Rectal smooth muscle tissue (tissue), 1 donor: ENCODE results near the gene MT1G.

Source experiments
- H3K27ac ChIP-seq: one replicate; pipeline ENCODE4 v1.7.0; 2013; ENCODE audit warnings: low read depth, low read length, inconsistent platforms
- H3K27me3 ChIP-seq: one replicate; pipeline ENCODE4 v1.7.0; 2013; ENCODE audit warnings: low read length; ENCODE audit not compliant: control insufficient read depth, insufficient read depth
- H3K36me3 ChIP-seq: one replicate; pipeline ENCODE4 v1.7.0; 2013; ENCODE audit warnings: low read length; ENCODE audit not compliant: control insufficient read depth, insufficient read depth
- H3K4me1 ChIP-seq: one replicate; pipeline ENCODE4 v1.7.0; 2013; ENCODE audit warnings: low read length; ENCODE audit not compliant: control insufficient read depth, insufficient read depth
- H3K4me3 ChIP-seq: one replicate; pipeline ENCODE4 v1.7.0; 2013; ENCODE audit warnings: low read length
- H3K9ac ChIP-seq: one replicate; pipeline ENCODE4 v1.7.0; 2013; ENCODE audit warnings: low read length

The MT1G gene

DNA sequence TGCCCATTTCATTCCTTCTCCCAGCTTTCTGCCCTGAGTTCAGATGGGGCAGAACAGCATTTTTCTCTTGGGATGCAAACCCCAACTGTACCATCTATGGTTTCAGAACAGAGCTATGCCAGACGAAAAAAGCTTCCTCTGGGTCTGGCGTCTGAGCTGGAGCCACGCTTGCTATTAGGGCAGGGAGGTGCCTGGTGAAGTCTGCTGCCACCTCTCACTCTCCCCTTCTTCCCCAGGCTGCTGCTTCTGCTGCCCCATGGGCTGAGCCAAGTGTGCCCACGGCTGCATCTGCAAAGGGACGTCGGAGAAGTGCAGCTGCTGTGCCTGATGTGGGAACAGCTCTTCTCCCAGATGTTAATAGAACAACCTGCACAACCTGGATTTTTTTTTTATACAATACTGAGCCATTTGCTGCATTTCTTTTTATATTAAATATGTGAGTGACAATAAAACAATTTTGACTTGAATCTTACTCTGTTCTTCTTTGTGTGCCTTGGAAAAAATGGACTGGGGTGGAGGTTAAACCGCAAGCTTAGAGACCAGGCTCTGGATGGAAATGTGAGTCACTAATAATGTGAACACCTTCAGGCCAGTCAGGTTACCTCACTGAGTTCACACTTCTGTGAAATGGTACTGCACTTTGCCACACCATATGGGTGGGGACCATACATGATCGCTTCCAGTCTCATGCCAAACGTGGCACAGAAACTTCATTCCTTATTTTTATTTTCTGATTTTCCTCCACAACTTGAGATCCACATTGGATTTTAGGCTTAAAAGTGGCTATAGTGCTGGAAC is 31.1 kb downstream of the MT1G start:
- H3K27me3 ChIP-seq = peaks cover 37% of the 10 kb centered on the region

DNA sequence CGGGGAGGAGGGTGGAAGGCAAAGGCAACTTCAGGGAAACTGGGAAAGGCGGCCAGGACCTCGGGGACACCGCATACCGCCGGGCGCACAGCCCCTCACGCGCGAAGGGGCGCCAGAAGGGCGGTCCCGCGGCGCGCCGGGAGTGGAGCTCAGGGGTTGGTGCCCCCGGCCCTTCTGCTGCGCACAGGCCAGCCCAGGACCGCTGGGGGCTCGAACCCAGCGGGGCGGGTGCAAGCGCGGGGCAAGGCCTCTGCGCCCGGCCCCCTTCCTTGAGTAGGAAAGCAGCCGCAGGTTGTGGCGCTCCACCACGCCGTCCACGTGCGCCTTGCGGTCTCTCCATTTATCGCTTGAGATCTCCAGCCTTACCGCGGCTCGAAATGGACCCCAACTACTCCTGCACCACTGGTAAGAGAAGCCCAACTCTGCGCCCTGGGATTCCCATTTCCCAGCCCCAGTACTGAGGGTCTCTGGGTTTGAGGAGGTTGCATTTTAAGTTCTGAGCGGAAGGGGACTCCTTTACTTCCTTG is 32.4 kb downstream of the MT1G start:
- Histone ChIP-seq H3K27ac (no peak overlapping the region), H3K9ac (no peak overlapping the region), H3K36me3 (no peaks in the 10 kb centered on the region), H3K4me1 (no peaks in the 10 kb centered on the region), H3K4me3 (peak overlapping the region; percentile 16), H3K27me3 (peaks cover 37% of the 10 kb centered on the region)

More for the DNA sequence above, 31.1 kb downstream of the MT1G start:
- Histone ChIP-seq H3K36me3 (no peaks in the 10 kb centered on the region), H3K9ac (no peak overlapping the region), H3K27ac (no peak overlapping the region), H3K4me1 (no peaks in the 10 kb centered on the region), H3K4me3 (no peak overlapping the region)

DNA sequence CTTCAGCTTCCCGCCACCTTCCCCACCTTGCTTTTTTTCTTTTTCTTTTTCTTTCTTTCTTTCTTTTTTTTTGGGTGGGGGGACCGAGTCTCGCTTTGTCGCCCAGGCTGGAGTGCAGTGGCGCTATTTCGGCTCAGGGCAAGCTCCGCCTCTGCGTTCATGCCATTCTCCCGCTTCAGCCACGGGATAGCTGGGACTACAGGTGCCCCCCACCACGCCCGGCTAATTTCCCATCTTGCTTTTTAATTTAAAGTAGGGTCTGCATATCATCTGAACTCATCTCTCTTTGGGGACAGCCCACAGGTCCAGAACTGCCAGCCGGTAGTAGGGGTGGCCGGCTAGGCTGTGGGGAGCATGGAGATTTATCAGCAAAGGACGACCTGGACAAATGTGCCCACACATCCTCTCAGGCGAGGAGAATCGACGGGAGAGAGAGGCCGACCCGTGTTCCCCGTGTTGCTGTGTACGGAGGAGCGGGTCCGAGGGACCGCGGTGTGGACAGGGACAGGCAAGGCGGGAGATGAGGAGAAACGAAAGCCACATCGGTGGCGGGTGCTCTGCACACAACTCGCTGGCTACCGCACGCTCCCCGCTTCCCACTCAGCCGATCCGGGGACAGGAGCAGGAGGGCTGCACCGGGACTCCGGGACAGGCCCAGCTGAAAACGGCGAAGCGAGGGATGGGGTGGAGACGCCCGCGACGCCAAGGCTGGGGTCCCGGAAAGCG is 33.0 kb downstream of the MT1G start:
- Histone ChIP-seq H3K4me3 (peak overlapping the region; percentile 16), H3K27me3 (peaks cover 37% of the 10 kb centered on the region), H3K27ac (no peak overlapping the region)

DNA sequence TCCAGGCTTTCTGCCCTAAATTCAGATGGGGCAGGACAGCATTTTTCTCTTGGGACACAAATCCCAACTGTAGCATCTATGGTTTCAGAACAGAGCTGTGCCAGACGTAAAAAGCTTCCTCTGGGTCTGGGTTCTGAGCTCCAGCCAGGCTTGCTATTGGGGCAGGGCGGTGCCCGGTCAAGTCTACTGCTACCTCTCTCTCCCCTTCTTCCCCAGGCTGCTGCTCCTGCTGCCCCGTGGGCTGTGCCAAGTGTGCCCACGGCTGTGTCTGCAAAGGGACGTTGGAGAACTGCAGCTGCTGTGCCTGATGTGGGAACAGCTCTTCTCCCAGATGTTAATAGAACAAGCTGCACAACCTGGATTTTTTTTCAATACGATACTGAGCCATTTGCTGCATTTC is 34.3 kb downstream of the MT1G start:
- no peaks in the 10 kb centered on the region for H3K36me3 ChIP-seq
- peak overlapping the region; percentile 62 for H3K4me3 ChIP-seq
- H3K9ac ChIP-seq = no peak overlapping the region
- H3K27ac ChIP-seq = no peak overlapping the region
- H3K4me1 ChIP-seq = no peaks in the 10 kb centered on the region
- H3K27me3 ChIP-seq = peaks cover 28% of the 10 kb centered on the region

More for the DNA sequence above, 33.0 kb downstream of the MT1G start:
- H3K4me1 ChIP-seq = no peaks in the 10 kb centered on the region
- no peak overlapping the region for H3K9ac ChIP-seq
- no peaks in the 10 kb centered on the region for H3K36me3 ChIP-seq

DNA sequence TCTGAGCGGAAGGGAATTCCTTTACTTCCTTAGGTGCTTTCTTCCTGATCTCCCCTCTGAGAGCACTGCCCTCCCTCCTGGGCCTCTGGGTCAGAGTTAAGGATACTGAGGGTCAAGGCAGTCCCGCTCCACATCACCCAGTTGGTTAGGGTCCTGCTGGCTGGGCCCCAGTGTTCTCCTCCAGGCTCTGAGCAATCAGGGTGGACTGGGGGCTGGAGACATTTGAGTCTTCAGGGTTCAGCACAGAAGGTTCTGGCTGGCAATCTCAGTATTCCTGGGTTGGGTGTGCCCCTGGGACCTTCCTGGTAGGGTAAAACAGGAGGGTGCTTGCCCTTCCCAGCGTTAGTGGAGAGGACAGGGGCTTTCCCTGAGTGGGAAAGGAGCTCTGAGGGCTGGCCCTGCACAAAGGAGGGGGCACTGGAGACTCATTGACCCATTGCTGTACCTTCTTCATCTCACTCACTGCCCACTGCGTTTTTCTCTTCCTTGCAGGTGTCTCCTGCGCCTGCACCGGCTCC is 35.0 kb downstream of the MT1G start:
- no peaks in the 10 kb centered on the region for H3K36me3 ChIP-seq
- H3K4me3 ChIP-seq = peak overlapping the region; percentile 62
- peak overlapping the region; percentile 2 for H3K27ac ChIP-seq
- H3K9ac ChIP-seq = peak overlapping the region; percentile 68
- H3K4me1 ChIP-seq = no peaks in the 10 kb centered on the region
- H3K27me3 ChIP-seq = peaks cover 21% of the 10 kb centered on the region

DNA sequence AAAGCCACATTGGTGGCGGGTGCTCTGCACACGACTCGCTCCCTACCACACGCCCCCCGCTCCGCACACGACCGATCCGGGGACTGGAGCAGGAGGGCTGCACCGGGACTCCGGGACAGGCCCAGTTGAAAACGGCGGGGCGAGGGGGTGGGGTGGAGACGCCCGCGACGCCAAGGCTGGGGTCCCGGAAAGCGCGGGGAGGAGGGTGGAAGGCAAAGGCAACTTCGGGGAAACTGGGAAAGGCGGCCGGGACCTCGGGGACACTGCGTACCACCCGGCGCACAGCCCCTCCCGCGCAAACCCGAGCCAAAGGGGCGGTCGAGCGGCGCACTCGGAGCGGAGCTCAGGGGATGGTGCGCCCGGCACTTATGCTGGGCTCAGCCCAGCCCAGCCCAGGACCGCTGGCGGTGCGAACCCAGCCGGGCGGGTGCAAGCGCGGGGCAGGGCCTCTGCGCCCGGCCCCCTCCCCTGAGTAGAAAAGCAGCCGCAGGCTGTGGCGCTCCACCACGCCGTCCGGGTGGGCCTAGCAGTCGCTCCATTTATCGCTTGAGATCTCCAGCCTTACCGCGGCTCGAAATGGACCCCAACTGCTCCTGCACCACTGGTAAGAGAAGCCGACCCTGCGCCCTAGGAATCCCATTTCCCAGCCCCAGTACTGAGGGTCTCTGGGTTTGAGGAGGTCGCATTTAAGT is 35.6 kb downstream of the MT1G start, which contains the start of gene MT1M:
TSS of gene MT1M (plus strand) at position 504 of the 692 bp plus-strand sequence. CDS start at position 577, 73 bp downstream.
- H3K4me3 ChIP-seq = peak within 1 kb of the TSS; percentile 62
- H3K4me1 ChIP-seq = no peaks in the 10 kb centered on the region
- peak within 1 kb of the TSS; percentile 68 for H3K9ac ChIP-seq
- H3K36me3 ChIP-seq = no peaks in the 10 kb centered on the region
- H3K27me3 ChIP-seq = peaks cover 19% of the 10 kb centered on the region
- peak within 1 kb of the TSS; percentile 68 for H3K27ac ChIP-seq

DNA sequence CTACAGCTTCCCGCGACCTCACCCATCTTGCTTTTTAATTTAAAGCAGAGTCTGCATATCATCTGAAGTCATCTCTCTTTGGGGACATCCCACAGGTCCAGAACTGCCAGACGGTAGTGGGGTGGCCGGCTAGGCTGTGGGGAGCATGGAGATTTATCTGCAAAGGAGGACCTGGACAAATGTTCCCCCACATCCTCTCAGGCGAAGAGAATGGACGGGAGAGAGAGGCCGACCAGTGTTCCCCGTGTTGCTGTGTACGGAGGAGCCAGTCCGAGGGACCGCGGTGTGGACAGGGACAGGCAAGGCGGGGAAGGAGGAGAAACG is 36.1 kb downstream of the MT1G start:
- Histone ChIP-seq H3K4me3 (peak overlapping the region; percentile 62), H3K27me3 (peaks cover 18% of the 10 kb centered on the region), H3K4me1 (peaks cover 3% of the 10 kb centered on the region), H3K27ac (peak overlapping the region; percentile 68), H3K9ac (no peak overlapping the region), H3K36me3 (no peaks in the 10 kb centered on the region)

DNA sequence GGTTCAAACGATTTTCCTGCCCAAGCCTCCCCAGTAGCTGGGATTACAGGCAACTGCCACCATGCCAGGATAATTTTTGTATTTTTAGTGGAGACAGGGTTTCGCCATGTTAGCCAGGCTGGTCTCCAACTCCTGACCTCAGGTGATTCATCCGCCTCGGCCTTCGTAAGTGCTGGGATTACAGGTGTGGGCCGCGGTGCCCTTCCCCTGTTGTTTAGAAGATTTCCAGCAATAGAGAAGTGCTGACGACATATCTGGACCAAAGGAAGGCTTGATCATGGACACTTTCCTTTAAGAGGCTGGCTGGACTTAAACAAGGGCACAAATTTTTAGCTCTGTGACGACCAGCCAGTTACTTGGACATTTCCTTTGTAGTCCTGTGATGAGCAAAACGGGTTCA is 36.7 kb downstream of the MT1G start:
- H3K27me3 ChIP-seq = peaks cover 14% of the 10 kb centered on the region
- no peak overlapping the region for H3K4me3 ChIP-seq
- no peaks in the 10 kb centered on the region for H3K36me3 ChIP-seq
- no peak overlapping the region for H3K9ac ChIP-seq
- H3K4me1 ChIP-seq = peaks cover 6% of the 10 kb centered on the region
- H3K27ac ChIP-seq = peak overlapping the region; percentile 15

DNA sequence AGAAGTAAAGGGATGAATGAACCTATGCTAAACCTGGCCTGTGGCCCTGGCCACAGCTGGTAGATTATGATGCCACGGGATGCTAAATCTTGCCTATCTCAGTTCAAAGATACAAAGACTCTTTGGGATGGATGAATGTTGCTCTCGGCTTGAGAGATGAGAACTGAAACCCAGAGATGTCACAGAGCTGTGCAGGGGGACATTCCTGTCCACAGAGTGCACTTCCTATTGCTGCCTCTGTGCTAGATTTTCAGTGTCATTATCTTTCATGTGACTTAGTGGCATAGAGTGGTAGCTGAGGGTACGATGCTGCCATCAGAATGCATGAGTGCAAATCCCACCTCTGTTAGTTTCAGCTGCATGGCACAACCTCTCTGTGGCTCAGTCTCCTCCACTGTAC is 37.7 kb downstream of the MT1G start:
- Histone ChIP-seq H3K27ac (no peak overlapping the region), H3K27me3 (peaks cover 10% of the 10 kb centered on the region), H3K9ac (no peak overlapping the region), H3K4me3 (no peak overlapping the region), H3K36me3 (no peaks in the 10 kb centered on the region), H3K4me1 (peaks cover 6% of the 10 kb centered on the region)

DNA sequence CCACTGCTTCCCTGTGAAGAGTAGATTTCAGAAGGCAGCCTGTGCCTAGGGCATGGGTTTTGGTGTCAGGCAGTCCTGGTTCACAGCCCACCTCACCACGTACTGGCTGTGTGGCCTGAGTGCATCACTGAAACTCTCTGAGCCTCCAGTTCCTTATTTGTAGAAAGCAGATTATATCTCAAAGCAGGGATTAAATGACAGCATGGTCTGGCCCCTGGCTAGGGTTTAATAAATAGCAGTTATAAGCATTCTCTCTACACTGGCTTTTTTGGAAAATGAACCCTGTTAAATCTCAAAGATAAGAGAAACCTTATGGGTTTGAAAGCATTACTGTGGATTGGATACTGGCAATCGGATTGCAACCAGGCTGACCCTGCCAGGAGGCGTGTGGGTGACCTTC is 38.3 kb downstream of the MT1G start:
- Histone ChIP-seq H3K27ac (no peak overlapping the region), H3K4me1 (peaks cover 6% of the 10 kb centered on the region), H3K4me3 (no peak overlapping the region), H3K9ac (no peak overlapping the region), H3K36me3 (no peaks in the 10 kb centered on the region), H3K27me3 (peaks cover 7% of the 10 kb centered on the region)

DNA sequence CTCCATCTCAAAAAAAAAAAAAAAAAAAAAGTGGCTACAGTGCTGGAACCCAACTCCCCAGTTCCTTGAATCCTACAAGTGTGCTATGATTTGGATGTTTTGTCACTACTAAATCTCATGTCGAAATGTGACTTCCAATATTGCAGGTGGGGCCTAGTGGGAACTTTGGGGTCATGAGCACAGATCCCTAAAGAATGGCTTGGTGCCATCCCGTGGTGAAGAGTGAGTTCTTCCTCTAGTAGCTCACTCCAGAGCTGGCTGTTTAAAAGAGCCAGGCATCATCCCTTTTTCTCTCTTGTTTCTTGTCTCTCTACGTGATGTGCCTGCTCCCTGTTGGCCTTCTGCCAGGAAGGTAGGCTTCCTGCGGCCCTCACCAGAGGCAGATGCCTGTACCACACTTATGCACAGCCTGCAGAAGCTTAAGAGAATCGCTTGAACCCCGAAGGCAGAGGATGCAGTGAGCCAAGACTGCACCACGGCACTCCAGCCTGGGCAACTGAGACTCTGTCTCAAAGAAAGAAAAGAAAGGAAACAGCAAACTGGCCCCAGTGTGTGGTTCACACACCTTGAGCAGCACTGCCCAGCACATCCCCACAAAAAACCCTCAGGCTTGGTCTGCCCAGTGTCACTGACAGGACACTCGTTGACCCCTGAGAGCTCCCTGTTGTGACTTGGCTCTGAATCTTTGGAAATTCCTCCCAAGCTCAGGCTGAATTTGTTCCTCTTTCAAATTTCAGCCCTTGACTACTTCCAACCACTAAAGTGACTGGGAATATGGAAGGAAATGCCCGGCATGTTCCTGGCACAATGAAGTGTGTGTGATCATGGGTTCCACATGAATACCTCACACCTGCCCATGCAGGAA is 39.1 kb downstream of the MT1G start:
- peaks cover 6% of the 10 kb centered on the region for H3K4me1 ChIP-seq
- peaks cover 7% of the 10 kb centered on the region for H3K27me3 ChIP-seq
- no peaks in the 10 kb centered on the region for H3K36me3 ChIP-seq
- no peak overlapping the region for H3K9ac ChIP-seq
- no peak overlapping the region for H3K4me3 ChIP-seq
- H3K27ac ChIP-seq = no peak overlapping the region
